Measurements from ENCODE around the gene CACNA2D4.

CACNA2D4 gene

GRCh38 chr12:1922075-1922709 is 3.7 kb upstream of the CACNA2D4 start:
- in situ Hi-C loops (cut with MboI; ENCODE audit: low sequenced_read_pairs), result no loop called here

- in situ Hi-C loops (cut with MboI; ENCODE audit: low sequenced_read_pairs), result no loop called here
Measured at GRCh38 chr12:1920971-1921370, 2.5 kb upstream of the CACNA2D4 start.

- in situ Hi-C loops (cut with MboI; ENCODE audit: low sequenced_read_pairs), result no loop called here
Measured at GRCh38 chr12:1920436-1920835, 2.0 kb upstream of the CACNA2D4 start.

- in situ Hi-C loops (cut with MboI; ENCODE audit: low sequenced_read_pairs), result no loop called here
Measured at GRCh38 chr12:1919763-1920162, 1.3 kb upstream of the CACNA2D4 start.

GRCh38 chr12:1919284-1919683 is 832 bp upstream of the CACNA2D4 start:
- in situ Hi-C loops (cut with MboI; ENCODE audit: low sequenced_read_pairs), result no loop called here

- in situ Hi-C loops (cut with MboI; ENCODE audit: low sequenced_read_pairs), result no loop called here
Measured at GRCh38 chr12:1918884-1919236, 408 bp upstream of the CACNA2D4 start.

- in situ Hi-C loops (cut with MboI; ENCODE audit: low sequenced_read_pairs), result no loop called here
Measured at GRCh38 chr12:1917172-1918070, 1.0 kb downstream of the CACNA2D4 start.

- in situ Hi-C loops (cut with MboI; ENCODE audit: low sequenced_read_pairs), result no loop called here
Measured at GRCh38 chr12:1916371-1917171, 1.9 kb downstream of the CACNA2D4 start.

GRCh38 chr12:1915082-1915968 is 3.1 kb downstream of the CACNA2D4 start:
- in situ Hi-C loops (cut with MboI; ENCODE audit: low sequenced_read_pairs), result no loop called here

- in situ Hi-C loops (cut with MboI; ENCODE audit: low sequenced_read_pairs), result no loop called here
Measured at GRCh38 chr12:1914114-1914911, 4.1 kb downstream of the CACNA2D4 start.

GRCh38 chr12:1913377-1914113 is 4.9 kb downstream of the CACNA2D4 start:
- in situ Hi-C loops (cut with MboI; ENCODE audit: low sequenced_read_pairs), result no loop called here

- in situ Hi-C loops (cut with MboI; ENCODE audit: low sequenced_read_pairs), result no loop called here
Measured at GRCh38 chr12:1912580-1913376, 5.7 kb downstream of the CACNA2D4 start.

- in situ Hi-C loops (cut with MboI; ENCODE audit: low sequenced_read_pairs), result no loop called here
Measured at GRCh38 chr12:1911598-1912575, 6.6 kb downstream of the CACNA2D4 start.

- in situ Hi-C loops (cut with MboI; ENCODE audit: low sequenced_read_pairs), result no loop called here
Measured at GRCh38 chr12:1910468-1910867, 8.0 kb downstream of the CACNA2D4 start.

GRCh38 chr12:1908758-1909157 is 9.7 kb downstream of the CACNA2D4 start:
- in situ Hi-C loops (cut with MboI; ENCODE audit: low sequenced_read_pairs), result no loop called here

- in situ Hi-C loops (cut with MboI; ENCODE audit: low sequenced_read_pairs), result no loop called here
Measured at GRCh38 chr12:1907652-1908611, 10.5 kb downstream of the CACNA2D4 start.

All from HL-60/S4 (cell line).